SKM-1 (cell line): ENCODE results near the gene CPN2.

Experiments used
- DNase-seq: peaks from one replicate; lab custom pipeline; 2025; ENCODE audit not compliant: unreplicated experiment; lab: John Stamatoyannopoulos, UW

Gene CPN2

GRCh38 chr3:194351080-194351672, at the start of gene CPN2:
Gene CPN2, minus strand, starts transcription at chr3:194351328. Its CDS starts 8,626 bp downstream, at chr3:194342702.
- DNase-seq, result no peak

GRCh38 chr3:194399874-194400411, 48.8 kb upstream of the CPN2 start:
- DNase-seq, result no peak

GRCh38 chr3:194399166-194399565, 48.0 kb upstream of the CPN2 start, which contains the start of gene GP5:
Gene GP5, minus strand, starts transcription at chr3:194399266. Its CDS starts 984 bp downstream, at chr3:194398282.
- no peak for DNase-seq

GRCh38 chr3:194397757-194398312, 46.7 kb upstream of the CPN2 start:
- no peak for DNase-seq

GRCh38 chr3:194396859-194397756, 46.0 kb upstream of the CPN2 start:
- DNase-seq, result no peak

- no peak for DNase-seq
Observed at GRCh38 chr3:194396539-194396858, 45.4 kb upstream of the CPN2 start.

GRCh38 chr3:194395778-194396538, 44.8 kb upstream of the CPN2 start:
- DNase-seq, result no peak

- DNase-seq, result no peak
Observed at GRCh38 chr3:194395212-194395611, 44.1 kb upstream of the CPN2 start.

- DNase-seq, result no peak
Observed at GRCh38 chr3:194392576-194392975, 41.4 kb upstream of the CPN2 start.

GRCh38 chr3:194390835-194391234, 39.7 kb upstream of the CPN2 start:
- no peak for DNase-seq

- DNase-seq, result no peak
Observed at GRCh38 chr3:194389269-194389668, 38.1 kb upstream of the CPN2 start.

GRCh38 chr3:194387926-194388418, 36.8 kb upstream of the CPN2 start:
- no peak for DNase-seq

- no peak for DNase-seq
Observed at GRCh38 chr3:194387276-194387675, 36.1 kb upstream of the CPN2 start.

- DNase-seq, result no peak
Observed at GRCh38 chr3:194386648-194387047, 35.5 kb upstream of the CPN2 start.

- no peak for DNase-seq
Observed at GRCh38 chr3:194386066-194386465, 34.9 kb upstream of the CPN2 start.

- DNase-seq, result no peak
Observed at GRCh38 chr3:194384569-194385001, 33.5 kb upstream of the CPN2 start.

GRCh38 chr3:194384156-194384555, 33.0 kb upstream of the CPN2 start:
- no peak for DNase-seq

- no peak for DNase-seq
Observed at GRCh38 chr3:194383276-194383940, 32.3 kb upstream of the CPN2 start.

- DNase-seq, result no peak
Observed at GRCh38 chr3:194382892-194383223, 31.7 kb upstream of the CPN2 start.

- no peak for DNase-seq
Observed at GRCh38 chr3:194382196-194382891, 31.2 kb upstream of the CPN2 start.
